ENCODE data around the gene HOXA2.

The HOXA2 gene

DNA sequence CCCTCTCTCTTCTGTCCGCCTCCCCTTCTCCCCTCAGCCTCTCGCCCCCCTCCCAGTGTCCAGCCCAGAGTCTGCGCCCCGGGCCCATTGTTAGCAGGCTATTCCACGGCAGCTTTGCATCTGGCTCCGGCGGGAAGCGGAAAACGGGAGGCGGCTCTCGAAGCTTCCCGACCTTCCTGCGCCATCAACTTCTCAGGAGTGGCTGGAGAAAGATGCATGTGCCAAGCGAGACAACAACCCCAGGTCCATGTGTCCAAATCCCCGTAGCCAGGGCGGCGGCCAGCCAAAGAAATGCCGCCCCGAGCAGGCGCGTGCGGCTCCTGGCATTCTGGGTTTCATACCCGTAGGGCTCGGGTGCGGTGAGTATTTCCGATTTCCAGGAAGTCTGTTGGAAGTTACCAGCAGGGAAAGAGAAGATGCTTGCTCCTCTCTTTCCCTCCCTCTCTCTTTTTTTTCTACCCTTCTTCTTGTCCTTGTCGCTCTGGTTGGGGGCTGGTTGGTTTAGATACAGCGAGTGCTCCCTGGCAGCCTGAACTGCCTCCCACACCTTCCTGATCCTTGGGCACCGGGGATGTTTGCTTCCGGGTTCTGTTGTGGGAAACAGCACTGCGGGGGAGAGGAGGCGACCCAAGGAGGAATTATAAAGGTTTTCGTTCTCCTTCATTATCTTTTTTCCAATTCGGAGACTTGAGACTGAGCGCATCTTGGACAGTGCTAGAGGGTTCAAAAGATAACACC is 1.2 kb upstream of the HOXA2 start:
- no peak overlapping the region for H3K4me3 ChIP-seq (ENCODE audit: low read depth, low read length)

DNA sequence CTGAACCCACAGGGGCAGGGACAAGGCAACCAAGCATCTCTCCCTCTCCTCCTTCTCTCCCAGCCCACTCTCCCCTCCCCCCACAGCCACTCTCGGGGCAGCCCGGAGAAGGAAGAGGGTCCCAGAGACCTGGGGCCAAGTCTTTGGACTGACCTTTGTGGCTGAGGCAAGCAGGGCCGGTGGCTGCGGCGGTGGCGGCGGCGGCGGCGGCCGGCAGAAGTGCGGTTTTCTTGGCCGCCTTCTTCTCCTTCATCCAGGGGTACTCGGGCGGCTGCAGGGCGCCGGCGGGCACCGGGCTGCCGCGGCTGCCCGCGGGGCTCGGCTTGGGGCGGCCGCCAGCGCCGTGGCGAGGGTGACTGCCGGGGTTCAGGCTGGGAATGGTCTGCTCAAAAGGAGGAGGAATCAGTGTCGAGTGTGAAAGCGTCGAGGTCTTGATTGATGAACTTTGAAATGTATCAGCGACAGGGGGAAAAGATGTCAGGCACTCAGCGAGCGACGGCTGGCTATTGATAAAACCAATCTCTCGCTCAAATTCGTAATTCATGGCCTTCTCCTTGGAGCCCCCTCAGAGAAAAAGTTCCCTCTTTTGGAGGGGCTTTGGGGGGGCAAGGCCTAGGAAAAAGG is 414 bp downstream of the HOXA2 start:
- TF ChIP-seq, protein P1, sequence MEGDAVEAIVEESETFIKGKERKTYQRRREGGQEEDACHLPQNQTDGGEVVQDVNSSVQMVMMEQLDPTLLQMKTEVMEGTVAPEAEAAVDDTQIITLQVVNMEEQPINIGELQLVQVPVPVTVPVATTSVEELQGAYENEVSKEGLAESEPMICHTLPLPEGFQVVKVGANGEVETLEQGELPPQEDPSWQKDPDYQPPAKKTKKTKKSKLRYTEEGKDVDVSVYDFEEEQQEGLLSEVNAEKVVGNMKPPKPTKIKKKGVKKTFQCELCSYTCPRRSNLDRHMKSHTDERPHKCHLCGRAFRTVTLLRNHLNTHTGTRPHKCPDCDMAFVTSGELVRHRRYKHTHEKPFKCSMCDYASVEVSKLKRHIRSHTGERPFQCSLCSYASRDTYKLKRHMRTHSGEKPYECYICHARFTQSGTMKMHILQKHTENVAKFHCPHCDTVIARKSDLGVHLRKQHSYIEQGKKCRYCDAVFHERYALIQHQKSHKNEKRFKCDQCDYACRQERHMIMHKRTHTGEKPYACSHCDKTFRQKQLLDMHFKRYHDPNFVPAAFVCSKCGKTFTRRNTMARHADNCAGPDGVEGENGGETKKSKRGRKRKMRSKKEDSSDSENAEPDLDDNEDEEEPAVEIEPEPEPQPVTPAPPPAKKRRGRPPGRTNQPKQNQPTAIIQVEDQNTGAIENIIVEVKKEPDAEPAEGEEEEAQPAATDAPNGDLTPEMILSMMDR (IDR thresholded peaks at IDR 0.05; ENCODE audit: borderline replicate concordance, insufficient read depth, low read depth, low read length), result no peak
- no peak overlapping the region for H3K4me3 ChIP-seq (ENCODE audit: low read depth, low read length)

More for the DNA sequence above, 1.2 kb upstream of the HOXA2 start:
- TF ChIP-seq, protein P1 (IDR thresholded peaks at IDR 0.05; ENCODE audit: borderline replicate concordance, insufficient read depth, low read depth, low read length), result no peak

DNA sequence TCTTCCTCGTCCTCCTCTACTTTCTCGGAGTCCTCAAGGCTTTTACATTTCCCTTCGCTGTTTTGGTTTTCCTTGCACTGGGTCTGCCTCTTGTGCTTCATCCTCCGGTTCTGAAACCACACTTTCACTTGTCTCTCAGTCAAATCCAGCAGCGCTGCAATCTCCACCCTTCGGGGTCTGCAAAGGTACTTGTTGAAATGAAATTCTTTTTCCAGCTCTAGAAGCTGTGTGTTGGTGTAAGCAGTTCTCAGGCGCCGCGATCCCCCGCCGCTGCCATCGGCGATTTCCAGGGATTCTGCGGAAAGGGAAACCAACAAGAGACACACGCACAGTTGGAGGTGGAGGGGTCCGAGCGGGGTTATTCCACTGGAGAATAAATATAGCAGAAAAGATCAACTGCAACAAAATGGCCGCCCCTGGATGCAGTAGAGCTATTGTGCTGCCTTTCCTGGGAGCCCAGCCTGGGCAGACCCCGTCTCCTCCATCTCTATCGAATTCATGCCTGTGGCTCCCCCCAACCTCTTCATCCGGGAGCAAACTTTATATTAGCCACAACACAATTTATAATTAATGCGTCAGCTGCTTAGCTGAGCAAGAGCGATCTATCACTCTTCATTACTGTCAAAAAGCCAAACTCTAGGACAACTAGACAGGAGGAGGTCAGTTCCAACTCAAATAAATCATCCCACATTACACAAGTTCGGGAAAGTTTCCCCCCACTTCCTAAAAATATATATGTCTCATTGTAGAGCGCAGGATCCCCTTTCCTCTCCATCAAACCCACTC is 1.1 kb downstream of the HOXA2 start:
- TF ChIP-seq, protein P1 (IDR thresholded peaks at IDR 0.05; ENCODE audit: borderline replicate concordance, insufficient read depth, low read depth, low read length), result no peak
- H3K4me3 ChIP-seq (ENCODE audit: low read depth, low read length), result no peak overlapping the region

DNA sequence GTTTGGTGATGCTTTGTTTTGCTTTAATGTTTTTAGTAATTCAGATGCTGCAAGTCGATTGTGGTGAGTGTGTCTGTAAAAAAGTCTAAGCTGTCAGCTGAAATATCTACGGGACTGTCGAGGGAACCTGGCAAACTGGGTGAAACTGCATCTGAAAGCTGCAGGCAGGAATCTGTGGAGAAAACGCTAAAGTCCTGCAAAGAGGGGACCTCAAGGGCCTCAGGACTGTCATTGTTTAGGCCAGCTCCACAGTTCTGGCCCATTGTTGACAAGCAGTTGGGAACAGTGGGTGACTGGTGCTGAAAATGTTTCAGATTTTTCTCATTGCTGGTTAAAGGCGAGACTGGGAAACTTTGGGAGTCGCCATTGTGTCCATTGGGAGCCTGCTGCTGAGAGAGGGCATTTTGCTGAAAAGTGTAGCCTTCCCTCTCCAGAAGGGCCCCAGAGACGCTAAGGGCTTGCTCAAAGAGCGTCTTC is 1.8 kb downstream of the HOXA2 start:
- no peak overlapping the region for H3K4me3 ChIP-seq (ENCODE audit: low read depth, low read length)
- TF ChIP-seq, protein P1 (IDR thresholded peaks at IDR 0.05; ENCODE audit: borderline replicate concordance, insufficient read depth, low read depth, low read length), result no peak

DNA sequence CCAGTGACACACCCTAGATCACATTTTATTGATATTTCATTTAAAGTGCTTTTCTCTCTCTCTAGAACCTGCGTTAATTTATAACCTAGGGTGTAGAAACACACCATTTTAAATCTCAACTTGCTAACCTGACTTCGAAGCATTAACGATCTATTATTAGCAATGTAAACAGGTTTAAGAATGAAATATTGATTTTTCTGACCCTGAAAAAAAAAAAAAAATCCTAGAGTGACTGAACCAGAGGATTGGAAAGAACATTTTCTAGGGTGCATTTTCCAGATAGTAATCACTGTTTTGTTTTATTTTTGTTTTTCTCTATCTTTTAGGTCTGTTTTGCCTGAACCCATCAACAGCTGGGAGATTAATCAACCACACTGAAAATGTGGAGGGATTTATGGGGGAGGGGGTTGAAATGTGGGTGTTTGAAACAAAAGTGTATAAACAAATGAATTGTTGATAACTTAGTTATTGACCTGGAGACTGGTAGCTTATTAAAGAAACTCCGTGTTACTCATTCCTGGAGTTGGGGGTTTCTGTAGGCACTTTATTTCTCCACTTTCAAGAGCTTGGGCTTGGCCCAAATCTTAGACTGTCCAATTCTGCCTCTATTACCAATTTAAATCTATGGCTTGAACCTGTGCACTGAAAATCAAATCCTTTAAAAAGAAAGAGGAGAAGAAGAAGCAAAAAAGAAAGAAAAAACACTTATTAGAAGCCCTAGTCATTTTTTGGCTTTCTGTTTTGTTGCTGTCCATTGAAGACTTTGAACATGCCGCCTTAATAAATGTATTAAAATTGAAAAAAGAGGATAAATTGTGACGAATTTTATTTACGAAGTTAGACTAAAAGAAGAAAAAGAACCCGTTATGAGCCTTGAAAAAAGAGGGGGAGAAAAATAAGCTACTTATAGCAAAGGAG is 2.8 kb downstream of the HOXA2 start:
- TF ChIP-seq, protein P1 (IDR thresholded peaks at IDR 0.05; ENCODE audit: borderline replicate concordance, insufficient read depth, low read depth, low read length), result no peak
- no peak overlapping the region for H3K4me3 ChIP-seq (ENCODE audit: low read depth, low read length)

Measured in GM12875 (cell line).